GM18505 (cell line): ENCODE results near the gene ASB3.
"Not testable (repeated sequence)": the region's sequence is repeated elsewhere in the genome, so short reads cannot be mapped to it uniquely, and the experiment has no call there.

ENCODE experiments used
- ATAC-seq: cut with Tn5 transposase; IDR thresholded peaks from one replicate; pipeline ENCODE4 v1.9.1; 2021; ENCODE audit not compliant: unreplicated experiment
- POLR2A ChIP-seq: IDR thresholded peaks from 4 replicates; pipeline ENCODE4 v1.6.1; 2011; ENCODE audit warnings: borderline replicate concordance; ENCODE audit not compliant: insufficient read depth, insufficient read length; ENCODE audit errors: extremely low read depth

Gene ASB3

GRCh38 chr2:53694096-53694771 is 92.5 kb downstream of the ASB3 start:
- no peak for TF ChIP-seq POLR2A
- no peak for ATAC-seq

- no peak for ATAC-seq
- no peak for TF ChIP-seq POLR2A
Measured at GRCh38 chr2:53690876-53691275, 95.9 kb downstream of the ASB3 start.

DNA sequence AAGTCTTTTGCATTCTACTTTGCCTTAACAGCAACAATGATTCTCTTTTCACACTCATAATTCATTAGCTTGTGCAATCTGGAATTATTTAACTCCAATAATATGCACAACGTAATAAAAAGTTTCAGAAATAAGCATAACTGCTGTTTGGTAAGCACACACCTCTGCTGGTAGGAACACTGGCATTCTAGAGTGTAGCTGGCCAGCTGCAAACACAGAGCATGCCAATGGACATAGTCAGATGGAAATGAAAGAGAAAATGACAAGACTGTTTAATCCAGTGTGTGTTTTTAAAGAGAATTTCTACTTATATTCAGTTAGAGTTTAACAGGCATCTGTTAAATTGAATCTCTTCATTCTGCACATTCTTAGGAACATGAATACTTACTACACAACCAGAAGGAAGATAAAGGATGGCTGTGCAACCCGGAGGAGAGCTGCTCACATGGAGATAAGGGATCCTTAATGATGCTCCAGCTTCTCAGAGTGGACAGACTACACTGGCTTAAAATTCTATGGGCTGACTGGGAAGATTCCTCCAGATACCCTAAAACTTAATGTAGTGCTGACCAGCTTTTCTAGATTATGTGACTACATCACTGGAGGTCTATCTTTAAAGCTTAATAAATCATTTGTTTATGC is 113.8 kb downstream of the ASB3 start:
- no peak for ATAC-seq
- no peak for TF ChIP-seq POLR2A

DNA sequence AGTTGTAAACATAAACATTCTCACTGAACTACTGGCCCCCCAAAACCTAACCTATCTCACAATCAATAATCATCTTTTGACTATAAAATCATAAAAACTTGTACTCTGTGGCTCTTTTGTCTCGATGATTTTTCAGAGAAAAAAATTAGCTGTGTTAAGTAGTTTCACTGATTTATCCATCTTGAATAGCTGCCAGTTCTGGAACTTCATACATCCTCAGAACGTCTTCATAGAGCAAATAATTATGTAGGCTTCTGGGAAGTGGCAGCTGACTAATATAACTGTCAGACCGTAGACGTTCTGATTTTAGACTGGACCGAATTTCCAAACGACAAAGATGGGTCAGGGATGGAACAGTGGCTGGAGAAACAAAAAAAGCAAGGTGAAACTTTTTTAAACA is 116.4 kb downstream of the ASB3 start:
- TF ChIP-seq POLR2A, result no peak
- ATAC-seq, result no peak

DNA sequence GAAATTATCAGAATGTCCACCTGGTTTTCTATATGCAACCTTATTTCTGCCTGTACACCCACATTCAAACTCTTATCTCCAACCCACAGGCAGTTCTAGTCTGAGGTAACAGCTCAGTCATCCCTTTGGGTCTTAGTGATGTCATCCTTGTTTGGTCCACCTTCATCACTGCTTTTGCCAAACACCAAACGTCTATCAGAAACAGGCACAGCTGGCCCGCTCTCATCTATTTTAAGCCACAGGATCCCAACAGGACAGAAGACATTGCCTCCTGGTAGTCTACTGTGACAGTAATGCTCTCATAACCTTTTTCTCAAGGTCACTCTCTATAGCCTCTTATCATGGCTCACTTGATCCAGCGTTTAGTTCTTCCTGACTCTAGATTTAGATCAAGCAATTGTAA is 118.1 kb downstream of the ASB3 start:
- no peak for ATAC-seq
- no peak for TF ChIP-seq POLR2A

DNA sequence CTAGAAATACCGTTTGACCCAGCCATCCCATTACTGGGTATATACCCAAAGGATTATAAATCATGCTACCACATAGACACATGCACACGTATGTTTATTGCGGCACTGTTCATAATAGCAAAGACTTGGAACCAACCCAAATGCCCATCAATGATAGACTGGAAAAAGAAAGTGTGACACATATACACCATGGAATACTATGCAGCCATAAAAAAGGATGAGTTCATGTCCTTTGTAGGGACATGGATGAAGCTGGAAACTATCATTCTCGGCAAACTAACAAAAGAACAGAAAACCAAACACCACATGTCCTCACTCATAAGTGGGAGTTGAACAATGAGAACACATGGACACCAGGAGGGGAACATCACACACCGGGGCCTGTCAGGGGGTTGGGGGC is 119.6 kb downstream of the ASB3 start:
- not testable (repeated sequence) for ATAC-seq

GRCh38 chr2:53660886-53661285 is 125.9 kb downstream of the ASB3 start:
- ATAC-seq, result no peak
- no peak for TF ChIP-seq POLR2A

DNA sequence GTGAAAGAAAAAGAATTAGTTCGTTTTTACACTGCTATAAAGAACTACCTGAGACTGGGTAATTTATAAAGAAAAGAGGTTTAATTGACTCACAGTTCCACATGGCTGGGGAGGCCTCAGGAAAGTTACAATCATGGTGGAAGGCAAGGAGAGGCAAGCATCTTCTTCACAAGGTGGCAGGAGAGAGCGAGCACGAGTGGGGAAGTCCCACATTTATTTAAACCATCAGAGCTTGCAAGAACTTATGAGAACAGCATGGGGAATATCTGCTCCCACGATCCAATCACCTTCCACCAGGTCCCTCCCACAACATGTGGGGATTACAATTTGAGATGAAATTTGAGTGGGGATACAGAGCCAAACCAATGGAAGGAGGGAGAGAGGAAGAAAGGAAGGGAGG is 128.3 kb downstream of the ASB3 start:
- not testable (repeated sequence) for ATAC-seq

DNA sequence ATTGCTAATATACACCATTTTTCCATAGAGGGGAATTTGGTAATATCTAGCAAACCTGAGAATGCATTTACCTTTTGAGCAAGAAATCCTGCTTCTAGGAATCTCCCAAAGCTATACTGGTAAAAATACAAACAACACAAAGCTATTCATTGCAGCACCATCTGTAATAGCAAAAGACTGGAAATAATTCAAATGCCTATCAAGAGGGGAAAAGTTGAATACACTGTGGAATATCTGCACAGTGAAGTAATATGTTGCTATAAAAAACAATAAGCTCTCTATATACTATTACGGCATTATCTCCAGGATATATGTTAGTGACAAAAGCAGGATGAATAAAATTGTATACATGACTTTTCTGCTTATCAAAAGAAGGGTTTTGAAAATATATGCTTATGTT is 131.5 kb downstream of the ASB3 start:
- ATAC-seq, result no peak
- TF ChIP-seq POLR2A, result no peak

DNA sequence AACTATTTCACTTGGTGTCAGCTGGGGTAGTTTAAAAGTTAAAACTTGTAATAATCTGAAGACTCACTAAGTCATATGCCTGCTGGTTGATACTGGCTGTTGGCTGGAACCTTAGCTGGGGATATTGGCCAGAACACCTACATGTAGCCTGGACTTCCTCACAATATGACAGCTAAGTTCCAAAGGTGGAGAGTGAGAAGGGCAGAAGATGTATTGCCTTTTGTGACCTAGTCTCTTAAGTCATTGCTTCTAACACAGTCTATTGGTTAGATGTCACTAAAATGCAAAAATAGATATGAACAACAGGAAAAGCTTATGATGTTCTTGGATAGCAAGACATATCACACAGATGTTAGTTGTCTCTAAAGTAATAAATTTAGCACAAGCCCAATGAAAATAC is 132.4 kb downstream of the ASB3 start:
- no peak for TF ChIP-seq POLR2A
- ATAC-seq, result no peak

- no peak for ATAC-seq
Measured at GRCh38 chr2:53652131-53652530, 134.6 kb downstream of the ASB3 start.

DNA sequence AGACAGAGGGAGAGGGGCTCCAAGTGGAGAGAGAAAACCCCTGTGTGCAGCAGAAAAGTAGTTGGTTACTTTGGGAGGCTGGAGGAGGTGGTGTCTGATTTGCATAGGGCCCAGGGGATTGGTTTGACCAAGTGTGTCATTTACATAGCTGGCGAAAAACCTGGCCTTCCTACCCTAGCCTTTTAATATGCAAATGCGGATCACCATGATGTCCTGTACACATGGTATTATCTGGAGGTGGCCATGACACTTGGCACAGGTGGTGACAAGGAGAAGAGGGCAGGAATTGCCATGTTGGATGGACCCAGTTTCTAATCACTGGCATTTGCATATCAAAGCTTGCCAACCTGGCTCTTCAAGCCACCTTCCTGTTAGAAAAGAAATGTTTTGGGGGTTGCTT is 140.0 kb downstream of the ASB3 start:
- TF ChIP-seq POLR2A, result no peak

More at GRCh38 chr2:53652131-53652530, 134.6 kb downstream of the ASB3 start:
- TF ChIP-seq POLR2A, result no peak

GRCh38 chr2:53641290-53641689 is 145.5 kb downstream of the ASB3 start:
- no peak for TF ChIP-seq POLR2A
- no peak for ATAC-seq

More for the DNA sequence above, 140.0 kb downstream of the ASB3 start:
- ATAC-seq, result no peak

GRCh38 chr2:53640466-53640865 is 146.3 kb downstream of the ASB3 start:
- TF ChIP-seq POLR2A, result no peak
- ATAC-seq, result no peak

DNA sequence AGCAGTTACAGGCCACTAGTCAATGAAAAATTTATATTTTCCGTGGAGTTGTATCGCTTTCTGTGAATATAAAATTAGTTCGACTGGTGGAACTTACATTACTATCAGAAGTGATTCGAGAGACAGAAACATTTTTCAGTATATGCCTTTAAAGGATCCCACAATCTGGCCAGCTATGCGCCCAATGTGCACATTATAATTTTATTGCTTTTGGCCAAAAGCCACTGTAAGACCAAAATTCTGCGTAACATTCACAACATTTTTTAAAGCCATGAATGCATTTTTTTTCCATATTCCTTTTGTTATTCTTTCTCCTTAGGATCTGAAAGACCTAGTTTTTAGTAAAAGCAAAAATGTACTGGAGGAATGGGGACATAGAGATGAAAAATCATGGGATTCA is 150.2 kb downstream of the ASB3 start:
- no peak for ATAC-seq
- no peak for TF ChIP-seq POLR2A

GRCh38 chr2:53636109-53636508 is 150.6 kb downstream of the ASB3 start:
- no peak for ATAC-seq
- TF ChIP-seq POLR2A, result no peak

- no peak for TF ChIP-seq POLR2A
- ATAC-seq, result no peak
Measured at GRCh38 chr2:53635694-53636093, 151.1 kb downstream of the ASB3 start.
